Measurements from ENCODE around the gene TRIM54. TPM values are rescaled to one million over a fixed set of nuclear protein-coding genes. Genes with fewer than 3 reads are reported as not detected.

TRIM54 gene
- total RNA-seq, 1 donor from 2014 or later, result not detected

GRCh38 chr2:27280826-27281225, 1.4 kb upstream of the TRIM54 start:
- Histone ChIP-seq H3K4me1 (ENCODE audit: insufficient read depth, low read length) (peaks cover 9% of the 10 kb centered on the region), H3K9me3 (ENCODE audit: insufficient read depth, low read depth, low read length) (no peaks in the 10 kb centered on the region), H3K4me3 (ENCODE audit: insufficient read depth, low read depth, low read length) (no peak overlapping the region), H3K36me3 (ENCODE audit: insufficient read depth, low read length) (no peaks in the 10 kb centered on the region), H3K27ac (ENCODE audit: low read depth, low read length) (no peak overlapping the region), H3K27me3 (ENCODE audit: insufficient read depth, low read length) (peaks cover 29% of the 10 kb centered on the region), H3K9ac (ENCODE audit: low read length) (no peak overlapping the region), H2AFZ (ENCODE audit: low read depth, low read length) (no peak overlapping the region), H4K20me1 (ENCODE audit: insufficient read depth, low read length) (no peaks in the 10 kb centered on the region), H3K79me2 (ENCODE audit: insufficient read depth, low read length) (no peaks in the 10 kb centered on the region), H3K4me2 (ENCODE audit: low read length) (no peak overlapping the region)
- no peak for DNase-seq (ENCODE audit: low read depth)
- Mint-ChIP-seq H3K27ac (ENCODE audit: unreplicated experiment) (no peak overlapping the region), H3K27me3 (ENCODE audit: low read depth, unreplicated experiment) (peaks cover 22% of the 10 kb centered on the region), H3K4me1 (ENCODE audit: low read depth, unreplicated experiment) (peaks cover 19% of the 10 kb centered on the region), H3K4me3 (ENCODE audit: unreplicated experiment) (no peak overlapping the region), H3K9me3 (ENCODE audit: unreplicated experiment) (no peaks in the 10 kb centered on the region), H3K36me3 (ENCODE audit: low read depth, unreplicated experiment) (no peaks in the 10 kb centered on the region)
- FAIRE-seq, result no peak
- TF ChIP-seq CTCF (IDR thresholded peaks at IDR 0.05; ENCODE audit: insufficient read depth, low read depth, low read length), result no peak
- TF ChIP-seq EZH2 (IDR thresholded peaks at IDR 0.05; ENCODE audit: insufficient read depth, low read length), result no peak

GRCh38 chr2:27281442-27281841, 787 bp upstream of the TRIM54 start:
- no peak for DNase-seq (ENCODE audit: low read depth)
- no peak overlapping the region for H3K4me3 ChIP-seq (ENCODE audit: insufficient read depth, low read depth, low read length)
- Mint-ChIP-seq H3K27me3 (ENCODE audit: low read depth, unreplicated experiment) (peaks cover 22% of the 10 kb centered on the region), H3K9me3 (ENCODE audit: unreplicated experiment) (no peaks in the 10 kb centered on the region), H3K36me3 (ENCODE audit: low read depth, unreplicated experiment) (no peaks in the 10 kb centered on the region), H3K27ac (ENCODE audit: unreplicated experiment) (no peak overlapping the region), H3K4me1 (ENCODE audit: low read depth, unreplicated experiment) (peaks cover 19% of the 10 kb centered on the region), H3K4me3 (ENCODE audit: unreplicated experiment) (no peak overlapping the region)
- peaks cover 9% of the 10 kb centered on the region for H3K4me1 ChIP-seq (ENCODE audit: insufficient read depth, low read length)
- H3K79me2 ChIP-seq (ENCODE audit: insufficient read depth, low read length), result no peaks in the 10 kb centered on the region
- H3K36me3 ChIP-seq (ENCODE audit: insufficient read depth, low read length), result no peaks in the 10 kb centered on the region
- H3K27ac ChIP-seq (ENCODE audit: low read depth, low read length), result no peak overlapping the region
- no peak overlapping the region for H3K4me2 ChIP-seq (ENCODE audit: low read length)
- no peak for FAIRE-seq
- peaks cover 32% of the 10 kb centered on the region for H3K27me3 ChIP-seq (ENCODE audit: insufficient read depth, low read length)
- no peaks in the 10 kb centered on the region for H4K20me1 ChIP-seq (ENCODE audit: insufficient read depth, low read length)
- no peaks in the 10 kb centered on the region for H3K9me3 ChIP-seq (ENCODE audit: insufficient read depth, low read depth, low read length)
- H2AFZ ChIP-seq (ENCODE audit: low read depth, low read length), result no peak overlapping the region
- no peak for TF ChIP-seq CTCF (IDR thresholded peaks at IDR 0.05; ENCODE audit: insufficient read depth, low read depth, low read length)
- no peak for TF ChIP-seq EZH2 (IDR thresholded peaks at IDR 0.05; ENCODE audit: insufficient read depth, low read length)
- no peak overlapping the region for H3K9ac ChIP-seq (ENCODE audit: low read length)

GRCh38 chr2:27282892-27283291, 663 bp downstream of the TRIM54 start:
- H3K4me1 Mint-ChIP-seq (ENCODE audit: low read depth, unreplicated experiment), result peaks cover 19% of the 10 kb centered on the region
- TF ChIP-seq EZH2 (IDR thresholded peaks at IDR 0.05; ENCODE audit: insufficient read depth, low read length), result no peak
- TF ChIP-seq CTCF (IDR thresholded peaks at IDR 0.05; ENCODE audit: insufficient read depth, low read depth, low read length), result no peak
- Histone ChIP-seq H3K9ac (ENCODE audit: low read length) (no peak overlapping the region), H3K4me3 (ENCODE audit: insufficient read depth, low read depth, low read length) (no peak overlapping the region), H3K4me2 (ENCODE audit: low read length) (no peak overlapping the region), H2AFZ (ENCODE audit: low read depth, low read length) (no peak overlapping the region), H3K27me3 (ENCODE audit: insufficient read depth, low read length) (peaks cover 38% of the 10 kb centered on the region), H3K79me2 (ENCODE audit: insufficient read depth, low read length) (no peaks in the 10 kb centered on the region), H3K4me1 (ENCODE audit: insufficient read depth, low read length) (peaks cover 9% of the 10 kb centered on the region), H4K20me1 (ENCODE audit: insufficient read depth, low read length) (no peaks in the 10 kb centered on the region), H3K36me3 (ENCODE audit: insufficient read depth, low read length) (no peaks in the 10 kb centered on the region), H3K9me3 (ENCODE audit: insufficient read depth, low read depth, low read length) (no peaks in the 10 kb centered on the region), H3K27ac (ENCODE audit: low read depth, low read length) (no peak overlapping the region)
- H3K36me3 Mint-ChIP-seq (ENCODE audit: low read depth, unreplicated experiment), result no peaks in the 10 kb centered on the region
- H3K27ac Mint-ChIP-seq (ENCODE audit: unreplicated experiment), result no peak overlapping the region
- no peak overlapping the region for H3K4me3 Mint-ChIP-seq (ENCODE audit: unreplicated experiment)
- DNase-seq (ENCODE audit: low read depth), result no peak
- H3K27me3 Mint-ChIP-seq (ENCODE audit: low read depth, unreplicated experiment), result peaks cover 26% of the 10 kb centered on the region
- no peaks in the 10 kb centered on the region for H3K9me3 Mint-ChIP-seq (ENCODE audit: unreplicated experiment)
- no peak for FAIRE-seq

Measured in astrocyte (in vitro differentiated cells and primary cell).